Transverse colon (tissue), 4 donors: ENCODE data around the gene IGF2BP1. TPM values are rescaled to one million over a fixed set of nuclear protein-coding genes. Genes with fewer than 3 reads are reported as not detected.

ENCODE experiments used
- DNase-seq: peaks from one replicate; pipeline ENCODE4 v3.0.0-alpha.2; 2019
- H3K27ac ChIP-seq, 4 donors: fragments of 200-600 bp; sonication (generic); 2 replicates each; pipeline ENCODE4 v1.5.1; 2016 to 2018; ENCODE audit warnings: inconsistent platforms in 4 of 4
- H3K27me3 ChIP-seq: fragments of 200-600 bp; sonication (generic); 2 replicates; pipeline ENCODE4 v1.5.1; 2017; ENCODE audit warnings: inconsistent platforms
- H3K36me3 ChIP-seq, 4 donors: fragments of 200-600 bp; sonication (generic); 2 replicates each; pipeline ENCODE4 v1.5.1; 2017 to 2019; ENCODE audit warnings: inconsistent platforms in 4 of 4
- H3K4me1 ChIP-seq, 4 donors: fragments of 200-600 bp; sonication (generic); 2 replicates each; pipeline ENCODE4 v1.5.1; 2017 to 2020; ENCODE audit warnings: inconsistent platforms in 4 of 4
- H3K4me3 ChIP-seq, 4 donors: fragments of 200-600 bp; sonication (generic); 1 replicate in 1 of 4; 2 replicates in 3 of 4; pipeline versions ENCODE4 v1.5.1 to v1.6.1; 2017 to 2019; ENCODE audit warnings: inconsistent platforms in 4 of 4
- H3K9me3 ChIP-seq, 2 donors: fragments of 200-600 bp; sonication (generic); 2 replicates each; pipeline ENCODE4 v1.5.1; 2017 to 2019; ENCODE audit warnings: inconsistent platforms in 2 of 2
- EP300 ChIP-seq: sonication (generic); formaldehyde crosslinking; IDR thresholded peaks from one replicate; pipeline ENCODE4 v1.6.1; 2017; ENCODE audit warnings: antibody characterized with exemption, low read depth
- POLR2A ChIP-seq: fragments of 450-650 bp; IDR thresholded peaks from one replicate; pipeline ENCODE4 v1.6.1; 2016; ENCODE audit warnings: antibody characterized with exemption, mild to moderate bottlenecking, moderate library complexity
- POLR2AphosphoS5 ChIP-seq, 3 donors: sonication (generic); formaldehyde crosslinking; IDR thresholded peaks; one replicate each; pipeline ENCODE4 v1.6.1; 2016; ENCODE audit warnings: antibody characterized with exemption in 3 of 3
- WGBS, 2 donors: methylation state at CpG; one replicate each; pipeline ENCODE4 v1.1.5; 2018; ENCODE audit warnings: low coverage in 1 of 2; 5-methylcytosine and 5-hydroxymethylcytosine counted together
- in situ Hi-C, 4 donors: fragments of 200-750 bp; cut with MboI; loops; one replicate each; pipeline versions ENCODE4 v1.15.0 to v1.15.1; 2017; ENCODE audit warnings: low sequenced_read_pairs in 3 of 4, low pct_ligation_motif_present in 1 of 4, low pct_unique_long_range_greater_than_20kb in 1 of 4
- intact Hi-C: fragments of 100-400 bp; cut with DNase I; formaldehyde crosslinking; loops from one replicate; pipeline ENCODE4 v1.15.1; 2023; ENCODE audit warnings: low total_unique reads
- total RNA-seq, 4 donors: library from RNA; depleted of rRNA; stranded (reverse); fragments of >200 nt; gene quantifications; one replicate each; pipeline ENCODE4 v1.1.0, GENCODE V29; 2016
- TF ChIP-seq, protein P1 (sequence below), 5 experiments: fragments of 200-600 bp in 3 of 5; fragments of 450-650 bp in 2 of 5; sonication (generic) in 3 of 5; IDR thresholded peaks; 1 replicate in 2 of 5; 2 replicates in 3 of 5; pipeline ENCODE4 v1.5.1; 2016 to 2017; ENCODE audit warnings: antibody characterized with exemption in 5 of 5, inconsistent platforms in 3 of 5, mild to moderate bottlenecking in 2 of 5, moderate library complexity in 1 of 5

The IGF2BP1 gene
- total RNA-seq, 4 donors from 2014 or later, result under 0.01 TPM; not detected in 3

DNA sequence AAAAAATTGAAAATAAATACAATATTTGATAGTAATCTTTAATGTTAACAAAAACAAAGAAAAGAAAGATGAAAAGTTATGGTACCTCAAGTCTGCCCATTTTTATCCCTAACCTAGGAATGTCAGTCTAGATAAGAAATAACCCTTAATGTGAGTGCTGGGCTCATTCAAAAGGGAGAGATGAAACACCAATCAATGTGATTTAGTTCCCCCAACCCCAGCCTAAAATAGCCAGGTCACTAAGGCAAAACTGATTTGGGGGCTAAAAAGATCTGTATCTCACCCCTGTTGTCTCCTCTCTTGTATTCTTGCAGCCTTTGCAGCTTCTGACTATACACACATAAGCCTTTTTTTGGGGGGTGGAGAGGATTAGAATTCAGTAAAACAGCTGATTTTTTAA lies 3.2 kb upstream of the IGF2BP1 start:
- no peak for DNase-seq
- no peak overlapping the region for H3K27ac ChIP-seq
- H3K27me3 ChIP-seq, result peaks cover 100% of the 10 kb centered on the region
- TF ChIP-seq POLR2A (no peak), POLR2AphosphoS5 (IDR thresholded peaks at IDR 0.05) (no peak), EP300 (no peak)
- TF ChIP-seq, protein P1, sequence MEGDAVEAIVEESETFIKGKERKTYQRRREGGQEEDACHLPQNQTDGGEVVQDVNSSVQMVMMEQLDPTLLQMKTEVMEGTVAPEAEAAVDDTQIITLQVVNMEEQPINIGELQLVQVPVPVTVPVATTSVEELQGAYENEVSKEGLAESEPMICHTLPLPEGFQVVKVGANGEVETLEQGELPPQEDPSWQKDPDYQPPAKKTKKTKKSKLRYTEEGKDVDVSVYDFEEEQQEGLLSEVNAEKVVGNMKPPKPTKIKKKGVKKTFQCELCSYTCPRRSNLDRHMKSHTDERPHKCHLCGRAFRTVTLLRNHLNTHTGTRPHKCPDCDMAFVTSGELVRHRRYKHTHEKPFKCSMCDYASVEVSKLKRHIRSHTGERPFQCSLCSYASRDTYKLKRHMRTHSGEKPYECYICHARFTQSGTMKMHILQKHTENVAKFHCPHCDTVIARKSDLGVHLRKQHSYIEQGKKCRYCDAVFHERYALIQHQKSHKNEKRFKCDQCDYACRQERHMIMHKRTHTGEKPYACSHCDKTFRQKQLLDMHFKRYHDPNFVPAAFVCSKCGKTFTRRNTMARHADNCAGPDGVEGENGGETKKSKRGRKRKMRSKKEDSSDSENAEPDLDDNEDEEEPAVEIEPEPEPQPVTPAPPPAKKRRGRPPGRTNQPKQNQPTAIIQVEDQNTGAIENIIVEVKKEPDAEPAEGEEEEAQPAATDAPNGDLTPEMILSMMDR (IDR thresholded peaks at IDR 0.05), result no peak
- no peaks in the 10 kb centered on the region for H3K36me3 ChIP-seq
- in situ Hi-C loops (no loop called here), intact Hi-C loops (no loop called here)
- peaks cover 19 to 35% (median 24%) of the 10 kb centered on the region in 4 donors for H3K4me1 ChIP-seq
- H3K4me3 ChIP-seq, result no peak overlapping the region
- H3K9me3 ChIP-seq, result no peaks in the 10 kb centered on the region

DNA sequence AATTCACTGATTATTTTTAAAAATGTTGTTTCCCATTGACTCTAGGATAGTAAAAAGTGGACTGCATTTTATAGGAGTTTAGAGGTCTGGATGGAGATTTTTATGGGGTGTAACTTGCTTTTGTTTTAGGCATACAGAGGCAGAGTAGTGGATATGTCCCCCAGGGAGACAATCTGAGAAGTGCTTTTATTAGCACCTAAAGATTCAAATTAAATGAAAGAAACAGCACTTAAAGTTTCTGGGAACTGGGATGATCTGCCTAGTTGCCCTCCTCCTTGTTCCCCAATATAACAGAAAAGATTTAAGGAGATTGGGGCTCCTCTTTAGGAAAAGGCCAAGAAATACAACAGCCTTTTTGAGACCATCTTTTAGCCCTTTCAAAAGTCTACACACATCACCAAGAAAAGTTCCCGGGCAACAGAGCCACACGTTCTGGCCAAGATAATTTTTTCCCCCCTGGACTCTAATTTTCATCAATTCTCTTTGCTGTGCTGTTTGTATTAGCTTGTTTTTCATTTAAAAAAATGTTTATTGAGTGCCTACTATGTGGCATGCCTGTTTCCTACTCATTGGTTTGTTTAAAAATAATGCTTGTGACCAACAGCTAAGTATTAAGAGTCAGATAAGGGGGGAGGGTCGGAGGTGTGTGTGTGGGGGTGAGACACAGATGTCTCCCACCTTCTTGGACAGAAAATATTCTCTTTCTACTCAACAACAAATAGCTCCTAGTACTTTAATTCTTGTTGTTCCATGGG lies 2.5 kb upstream of the IGF2BP1 start:
- H3K9me3 ChIP-seq, result no peaks in the 10 kb centered on the region
- TF ChIP-seq POLR2AphosphoS5 (IDR thresholded peaks at IDR 0.05) (no peak), EP300 (no peak), POLR2A (no peak)
- TF ChIP-seq, protein P1 (IDR thresholded peaks at IDR 0.05), result no peak
- WGBS, 2 donors, result 25 to 30% methylated on average over 3 of the region's 3 CpGs
- no peaks in the 10 kb centered on the region for H3K36me3 ChIP-seq
- H3K27ac ChIP-seq, result no peak overlapping the region
- intact Hi-C loops (no loop called here), in situ Hi-C loops (no loop called here)
- H3K4me3 ChIP-seq, result no peak overlapping the region
- DNase-seq, result no peak
- peaks cover 19 to 35% (median 24%) of the 10 kb centered on the region in 4 donors for H3K4me1 ChIP-seq
- peaks cover 100% of the 10 kb centered on the region for H3K27me3 ChIP-seq

DNA sequence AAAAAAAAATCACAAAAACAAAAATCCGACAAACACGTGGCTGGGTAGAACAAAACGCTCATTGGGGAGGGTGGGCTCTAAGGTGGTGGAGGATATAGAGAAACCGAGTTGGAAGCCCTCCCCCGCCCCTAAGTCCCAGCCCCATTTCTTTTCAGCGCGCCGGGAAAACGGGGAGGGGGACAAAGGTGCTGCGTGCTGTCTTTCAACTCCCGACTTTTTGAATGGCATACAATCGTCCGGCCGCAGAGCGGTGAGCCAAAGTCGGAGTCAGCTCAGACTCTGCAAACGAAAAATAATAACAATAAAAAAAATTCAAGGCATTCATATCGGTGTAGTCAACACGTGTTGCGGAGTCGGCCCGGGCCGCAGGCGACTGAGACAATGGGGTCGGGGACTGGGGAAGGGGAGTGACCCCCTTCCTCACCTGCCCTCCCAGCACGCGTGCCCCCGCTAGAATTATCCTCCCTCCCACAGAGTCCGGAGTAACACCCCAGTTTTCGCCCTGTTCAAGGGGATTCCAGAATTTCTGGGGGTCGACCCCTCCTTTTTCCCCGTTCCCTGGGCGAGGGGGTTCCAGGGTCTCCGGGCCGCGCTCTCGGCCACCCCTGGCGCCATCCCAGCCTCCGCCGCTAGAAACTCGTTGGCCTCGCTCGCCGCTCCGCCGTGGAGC lies 1.7 kb upstream of the IGF2BP1 start:
- intact Hi-C loops (no loop called here), in situ Hi-C loops (no loop called here)
- 6 to 12% methylated on average over 17 to 40 of the region's 46 CpGs for WGBS, 2 donors
- no peaks in the 10 kb centered on the region for H3K9me3 ChIP-seq
- H3K27me3 ChIP-seq, result peaks cover 100% of the 10 kb centered on the region
- no peak overlapping the region for H3K27ac ChIP-seq
- peaks cover 19 to 35% (median 24%) of the 10 kb centered on the region in 4 donors for H3K4me1 ChIP-seq
- no peak for TF ChIP-seq POLR2A
- TF ChIP-seq, protein P1 (IDR thresholded peaks at IDR 0.05), result no peak
- TF ChIP-seq POLR2AphosphoS5 (IDR thresholded peaks at IDR 0.05), result peak; percentile 27 to 77 (median 47)
- TF ChIP-seq EP300, result no peak
- DNase-seq, result no peak
- peak overlapping the region in 1 of 4 donors; percentile 19 for H3K4me3 ChIP-seq
- H3K36me3 ChIP-seq, result no peaks in the 10 kb centered on the region

DNA sequence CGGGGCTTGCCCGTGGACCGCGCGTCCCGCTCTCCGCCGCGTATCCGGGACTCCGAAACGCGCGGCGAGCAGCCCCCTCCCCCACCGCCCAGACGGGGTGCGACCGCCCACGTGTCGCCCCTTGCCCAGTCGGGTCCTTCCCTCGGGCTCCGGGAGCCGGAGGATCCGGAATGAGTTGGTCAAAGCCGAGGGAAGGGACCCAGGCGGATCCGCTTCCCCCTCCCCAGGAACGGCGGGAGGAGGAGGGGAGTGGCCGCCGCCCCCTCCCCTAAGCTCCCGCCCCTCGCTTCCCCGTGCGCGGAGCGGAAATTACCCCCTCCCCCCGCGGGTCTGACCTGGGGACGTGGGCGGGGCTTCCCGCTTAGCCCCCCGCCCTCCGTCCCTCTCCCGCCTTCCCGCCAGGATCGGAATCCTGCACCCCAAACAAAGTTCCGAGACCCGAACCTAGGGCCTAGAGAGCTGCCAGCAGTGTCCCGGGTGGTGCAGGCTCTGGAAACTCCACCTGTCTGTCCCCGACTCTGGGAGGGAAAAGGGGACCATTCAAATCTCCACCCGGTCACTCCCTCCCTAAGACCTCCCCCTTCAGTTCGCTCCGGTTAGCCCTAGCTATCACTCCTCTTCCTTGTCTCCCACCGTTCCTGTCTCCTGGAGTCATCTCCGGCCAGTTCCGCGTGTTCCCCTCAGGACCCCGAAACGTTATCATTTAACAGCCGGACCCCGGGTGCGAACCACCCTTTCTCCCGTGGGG lies 1.0 kb upstream of the IGF2BP1 start:
- H3K36me3 ChIP-seq, result no peaks in the 10 kb centered on the region
- no peaks in the 10 kb centered on the region for H3K9me3 ChIP-seq
- in situ Hi-C loops (no loop called here), intact Hi-C loops (no loop called here)
- peaks cover 19 to 35% (median 24%) of the 10 kb centered on the region in 4 donors for H3K4me1 ChIP-seq
- 5 to 11% methylated on average over 6 to 60 of the region's 66 CpGs for WGBS, 2 donors
- no peak for TF ChIP-seq POLR2AphosphoS5 (IDR thresholded peaks at IDR 0.05)
- TF ChIP-seq EP300, result no peak
- no peak for TF ChIP-seq POLR2A
- TF ChIP-seq, protein P1 (IDR thresholded peaks at IDR 0.05), result no peak
- DNase-seq, result no peak
- H3K27me3 ChIP-seq, result peaks cover 100% of the 10 kb centered on the region
- H3K4me3 ChIP-seq, result peak overlapping the region in 1 of 4 donors; percentile 19
- no peak overlapping the region for H3K27ac ChIP-seq
